Body of pancreas (tissue), 4 donors: ENCODE data around the gene KERA.

ENCODE experiments used
- CTCF ChIP-seq, 7 experiments: fragments of 450-650 bp in 4 of 7; fragments of 200-600 bp in 3 of 7; sonication (generic) in 3 of 7; IDR thresholded peaks; one replicate each; pipeline ENCODE4 v1.5.1; 2016 to 2019; ENCODE audit warnings: antibody characterized with exemption in 7 of 7
- POLR2A ChIP-seq, 3 donors: fragments of 450-650 bp; IDR thresholded peaks; one replicate each; pipeline ENCODE4 v1.6.1; 2016; ENCODE audit warnings: antibody characterized with exemption in 3 of 3, mild to moderate bottlenecking in 2 of 3

GRCh38 chr12:91074154-91074709 is 16.4 kb upstream of the KERA start:
- TF ChIP-seq CTCF (IDR thresholded peaks at IDR 0.05) (no peak), POLR2A (IDR thresholded peaks at IDR 0.05) (no peak)
